SKM-1 treated with dmso at 0.1 percent for 144 hours (cell line): ENCODE results near the gene FHIP1A.
"Not testable (repeated sequence)": the region's sequence is repeated elsewhere in the genome, so short reads cannot be mapped to it uniquely, and the experiment has no call there.

Source experiments
- DNase-seq: peaks from one replicate; lab custom pipeline; 2025; ENCODE audit not compliant: unreplicated experiment; lab: John Stamatoyannopoulos, UW

The FHIP1A gene

DNA sequence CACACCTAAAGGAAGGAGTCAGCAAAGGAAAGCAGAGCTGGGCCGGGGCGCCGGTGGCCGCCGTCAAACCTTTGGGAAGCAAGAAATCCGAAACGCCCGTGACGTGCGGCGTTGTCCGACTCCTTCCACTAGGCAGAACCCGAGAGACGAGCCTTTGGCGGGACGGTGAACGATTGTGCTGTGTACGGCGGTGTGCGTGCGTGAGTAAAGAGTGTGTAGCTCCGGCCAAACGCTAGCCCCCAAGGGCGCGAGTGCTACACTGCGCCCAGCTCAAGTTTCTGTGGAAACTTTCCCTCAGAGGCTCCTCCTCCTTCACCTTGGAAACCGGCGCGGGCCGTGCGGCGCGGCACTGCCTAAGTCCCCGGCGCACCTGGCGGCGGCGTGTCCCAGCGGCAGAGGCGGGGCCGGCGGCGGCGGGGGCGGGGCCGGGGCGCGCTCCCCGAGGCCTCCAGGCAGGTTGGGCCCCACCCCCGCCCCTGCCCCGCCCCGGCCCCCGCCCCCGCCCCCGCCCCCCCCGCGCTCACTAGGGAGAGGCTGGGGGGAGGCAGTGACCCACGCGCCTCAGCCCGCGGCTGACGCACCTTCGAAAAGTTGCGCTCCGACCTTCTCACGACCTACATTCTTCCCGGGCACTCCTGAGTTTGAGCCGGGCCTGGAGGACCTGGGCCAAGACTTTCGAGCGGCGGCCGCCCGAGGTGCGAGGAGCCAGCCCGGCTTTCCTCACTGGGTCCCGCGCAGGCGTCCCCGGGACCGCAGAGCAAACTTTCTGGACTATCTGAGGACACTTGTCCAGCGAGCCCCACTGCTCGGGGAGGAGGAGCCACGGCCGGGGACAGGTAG, at the start of gene FHIP1A:
FHIP1A (plus strand) TSS at position 547 of the 840 bp plus-strand sequence. CDS start 157,084 bp downstream, outside the sequence.
- DNase-seq, result peak; percentile 31

DNA sequence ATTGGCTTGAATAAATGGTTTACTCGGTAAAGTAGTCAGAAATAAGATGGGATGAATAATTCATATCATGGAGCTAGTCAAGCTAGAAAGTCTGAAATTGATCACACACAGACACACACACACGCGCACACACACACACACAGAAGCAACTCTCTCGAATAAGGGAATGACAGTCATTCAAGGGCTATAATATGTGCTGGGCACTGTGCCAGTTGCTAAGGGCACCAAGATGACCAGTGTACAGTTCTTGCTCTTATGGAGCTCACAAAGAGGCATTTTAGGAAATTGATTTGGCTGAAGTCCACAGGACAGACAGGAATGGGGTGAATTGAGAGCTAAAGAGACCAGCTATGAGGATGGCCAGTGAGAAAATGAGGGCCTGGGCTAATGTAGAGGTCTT, 49.4 kb upstream of the FHIP1A start:
- no peak for DNase-seq

DNA sequence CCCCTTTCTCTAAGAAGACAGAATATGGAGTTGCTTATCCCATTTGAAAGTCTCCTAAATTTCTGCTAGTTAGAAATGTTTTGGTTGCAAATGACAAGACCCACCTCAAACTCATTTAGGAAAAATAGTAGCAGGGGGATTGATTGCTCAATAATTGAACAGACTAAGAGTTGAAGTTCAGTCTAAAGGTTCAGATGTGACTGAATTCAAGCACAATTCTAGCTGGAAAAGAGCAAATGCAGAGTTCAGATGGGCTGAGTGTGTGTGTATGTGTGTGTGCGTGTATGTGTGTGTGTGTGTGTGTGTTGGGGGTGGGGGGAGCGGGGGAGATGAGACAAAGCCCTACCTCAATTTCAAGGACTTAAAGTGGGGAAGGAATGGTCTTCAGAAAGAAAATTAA, 47.9 kb upstream of the FHIP1A start:
- DNase-seq, result no peak

DNA sequence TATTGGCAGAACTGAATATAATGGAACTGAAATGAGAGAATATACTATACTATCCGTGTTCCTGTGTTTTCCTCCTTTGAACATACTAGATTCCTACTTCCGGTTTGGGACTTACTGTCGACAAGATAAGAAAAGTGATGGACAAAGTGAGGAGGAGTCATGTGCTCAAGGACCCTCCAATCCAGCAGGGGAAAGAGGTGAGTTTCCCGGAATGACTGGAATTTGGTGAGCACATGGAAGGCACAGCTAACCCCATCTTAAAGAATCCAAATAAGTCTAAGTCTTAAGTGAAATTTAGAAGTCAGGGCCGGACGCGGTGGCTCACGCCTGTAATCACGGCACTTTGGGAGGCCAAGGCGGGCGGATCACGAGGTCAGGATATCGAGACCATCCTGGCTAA, 47.0 kb upstream of the FHIP1A start:
- no peak for DNase-seq

DNA sequence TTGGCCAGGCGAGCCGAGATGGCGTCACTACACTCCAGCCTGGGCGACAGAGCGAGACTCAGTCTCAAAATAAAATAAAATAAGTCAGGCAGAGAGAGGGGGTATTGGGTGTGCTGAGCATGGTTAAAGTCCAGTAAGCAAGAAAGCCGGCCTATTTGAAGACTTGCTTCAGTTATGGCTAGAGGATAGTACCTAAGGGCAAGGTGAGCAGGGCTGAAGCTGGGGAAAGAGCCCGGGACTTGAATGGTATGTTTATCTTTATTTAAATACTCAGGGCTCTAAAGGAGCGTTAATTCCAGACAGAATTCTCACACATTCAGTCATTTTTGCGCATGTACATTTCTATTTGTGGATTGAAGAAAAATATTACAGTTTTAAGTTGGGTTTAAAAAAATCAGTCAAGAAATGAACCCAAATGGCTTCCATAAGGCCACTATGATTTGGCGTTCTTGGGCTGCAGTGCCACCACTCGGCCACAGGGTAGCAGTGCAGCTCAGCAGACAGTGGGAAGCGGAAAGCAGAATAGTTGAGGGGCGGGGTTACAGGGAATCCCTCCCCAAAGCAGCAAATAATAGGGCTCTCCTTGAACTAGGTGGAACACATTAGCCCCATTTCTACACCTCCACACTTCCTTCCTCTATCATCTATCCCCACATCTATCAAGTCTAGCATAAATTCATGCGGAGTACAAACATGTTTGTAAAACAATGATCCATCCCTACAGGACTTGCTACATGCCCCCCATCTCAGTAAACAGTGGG, 46.4 kb upstream of the FHIP1A start:
- peak; percentile 89 for DNase-seq

DNA sequence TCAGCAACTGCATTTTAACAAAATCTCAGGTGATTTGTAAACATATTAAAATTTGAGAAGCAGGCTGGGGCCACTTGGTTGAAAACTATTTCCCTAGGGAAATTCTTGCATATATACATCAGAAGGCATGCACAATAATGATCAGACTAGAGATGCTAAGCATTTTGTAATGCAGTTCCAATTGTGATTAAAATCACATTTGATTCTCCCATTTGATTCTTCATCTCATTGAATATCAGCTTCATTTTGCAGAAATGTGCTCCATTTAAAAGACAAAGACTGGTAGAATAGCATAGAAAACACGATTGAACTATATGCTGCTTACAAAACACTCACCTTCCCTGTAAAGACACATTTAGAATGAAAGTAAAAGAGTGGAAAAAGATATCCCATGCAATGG, 32.4 kb upstream of the FHIP1A start:
- no peak for DNase-seq

DNA sequence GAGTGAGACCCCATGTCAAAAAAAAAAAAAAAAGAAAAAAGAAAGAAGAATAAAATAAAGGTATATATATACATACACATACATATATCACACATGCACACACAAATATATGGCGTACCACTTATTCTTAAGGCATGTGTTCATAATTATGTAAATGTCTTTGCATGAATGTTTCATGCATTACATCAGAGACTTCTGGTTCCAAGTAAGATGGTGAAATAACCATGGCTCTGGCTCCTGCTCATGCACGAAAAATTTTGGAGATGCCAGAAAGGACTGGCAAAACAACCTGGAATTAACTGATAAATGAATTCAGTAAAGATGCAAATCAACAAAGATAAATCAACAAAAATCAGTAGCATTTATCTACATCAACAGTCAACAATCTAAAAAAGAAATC, 19.7 kb upstream of the FHIP1A start:
- DNase-seq, result no peak

DNA sequence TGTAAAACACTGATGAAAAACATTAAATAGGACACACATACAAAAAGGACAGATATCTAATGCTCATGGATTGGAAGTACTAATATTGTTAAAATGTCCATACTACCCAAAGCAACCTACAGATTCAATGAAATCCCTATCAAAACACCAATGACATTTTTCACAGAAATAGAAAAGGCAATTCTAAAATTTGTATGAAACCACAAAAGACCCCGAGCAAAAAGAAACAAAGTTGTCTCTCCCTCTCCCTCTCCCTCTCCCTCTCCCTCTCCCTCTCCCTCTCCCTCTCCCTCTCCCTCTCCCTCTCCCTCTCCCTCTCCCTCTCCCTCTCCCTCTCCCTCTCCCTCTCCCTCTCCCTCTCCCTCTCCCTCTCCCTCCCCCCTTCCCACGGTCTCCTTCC, 19.2 kb upstream of the FHIP1A start:
- DNase-seq, result not testable (repeated sequence)

DNA sequence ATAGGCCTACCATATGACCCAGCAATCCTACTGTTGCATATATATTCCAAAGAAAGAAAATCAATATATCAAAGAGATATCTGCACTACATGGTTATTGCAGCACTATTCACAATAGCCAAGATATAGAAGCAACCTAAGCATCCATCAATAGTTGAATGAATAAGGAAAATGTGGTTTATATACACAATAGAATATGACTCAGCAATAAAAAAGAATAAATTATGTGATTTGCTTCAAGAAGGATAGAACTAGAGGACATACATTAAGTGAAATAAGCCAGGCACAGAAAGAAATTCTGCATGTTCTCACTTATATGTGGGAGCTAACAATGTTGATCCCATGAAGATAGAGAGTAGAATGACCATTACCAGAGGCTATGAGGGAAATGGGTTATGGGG, 13.1 kb upstream of the FHIP1A start:
- no peak for DNase-seq

DNA sequence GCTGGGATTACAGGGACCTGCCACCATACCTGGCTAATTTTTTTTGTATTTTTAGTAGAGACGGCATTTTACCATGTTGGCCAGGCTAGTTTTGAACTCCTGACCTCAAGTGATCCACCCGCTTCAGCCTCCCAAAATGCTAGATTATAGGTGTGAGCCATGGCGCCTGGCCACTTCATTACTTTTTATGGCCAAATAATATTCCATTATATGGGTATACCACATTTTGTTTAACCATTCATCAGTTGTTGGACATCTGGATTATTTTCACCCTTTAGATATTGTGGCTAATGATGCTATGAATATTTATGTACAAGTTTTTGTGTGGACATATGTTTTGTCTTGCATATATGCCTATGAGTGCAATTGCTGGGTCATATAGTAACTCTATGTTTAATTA, 8.6 kb upstream of the FHIP1A start:
- DNase-seq, result no peak

DNA sequence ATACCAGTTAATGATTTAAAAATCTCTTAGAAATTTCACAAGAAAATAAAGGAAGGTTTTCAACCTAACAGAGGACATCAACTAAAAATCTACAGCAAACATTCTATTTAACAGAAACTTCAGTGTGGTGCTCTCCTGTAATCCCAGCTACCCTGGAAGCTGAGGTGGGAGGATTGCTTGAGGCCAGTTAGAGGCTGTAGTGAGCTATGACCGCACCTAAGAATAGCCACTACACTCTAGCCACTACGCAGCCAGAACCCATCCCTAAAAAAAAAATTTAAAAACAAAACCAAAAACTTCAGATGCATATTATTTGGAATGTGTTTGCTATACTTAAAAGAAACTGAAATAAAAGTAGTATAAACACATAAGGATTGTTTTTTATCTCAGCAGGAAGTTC, 7.2 kb upstream of the FHIP1A start:
- DNase-seq, result no peak

DNA sequence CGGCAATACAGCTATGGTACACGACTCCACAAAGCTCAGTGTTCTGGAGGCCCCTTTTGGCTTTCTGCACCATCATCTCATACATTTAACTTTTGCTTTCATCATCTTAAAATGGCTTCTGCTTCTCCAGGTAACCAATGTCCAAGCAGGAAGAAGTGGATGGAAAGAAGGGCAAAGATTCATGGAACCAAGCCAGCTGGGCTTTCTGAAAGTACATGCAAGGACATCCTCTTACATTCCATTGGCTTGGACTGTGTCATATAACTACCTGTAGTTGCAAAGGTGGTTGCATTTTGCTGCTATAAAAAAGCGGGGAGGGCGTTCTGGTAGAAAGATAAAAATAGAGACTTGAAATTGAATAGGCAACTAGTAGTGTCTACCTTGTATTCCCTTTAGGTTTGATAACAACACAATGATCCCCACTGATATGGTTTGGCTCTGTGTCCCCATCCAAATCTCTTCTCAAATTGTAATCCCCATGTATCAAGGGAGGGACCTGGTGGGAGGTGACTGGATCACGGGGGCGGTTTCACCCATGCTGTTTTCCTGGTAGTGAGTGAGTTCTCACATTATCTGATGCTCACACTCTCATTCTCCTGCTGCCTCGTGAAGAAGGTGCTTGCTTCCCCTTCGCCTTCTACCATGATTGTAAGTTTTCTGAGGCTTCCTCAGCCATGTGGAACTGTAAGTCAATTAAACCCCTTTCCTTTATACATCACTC, 6.7 kb upstream of the FHIP1A start:
- DNase-seq, result no peak

DNA sequence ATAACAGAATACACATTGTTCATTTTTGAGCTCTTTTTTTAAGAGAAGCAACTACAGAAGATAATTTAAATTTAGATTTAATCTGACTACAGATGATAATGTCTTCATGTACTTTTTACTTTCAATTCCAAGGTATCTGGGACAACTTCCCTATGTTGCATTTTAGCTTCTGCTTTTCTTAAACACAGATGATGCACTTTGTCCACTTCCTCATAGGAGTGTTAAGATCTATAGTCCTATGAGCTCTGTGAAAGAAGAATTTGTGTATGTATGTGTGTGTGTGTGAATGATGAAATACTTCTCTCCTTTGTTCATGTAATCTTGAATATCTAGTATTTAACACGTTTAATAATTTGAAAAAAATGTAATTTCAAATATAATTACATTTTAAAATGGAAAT, 5.3 kb upstream of the FHIP1A start:
- DNase-seq, result peak; percentile 96

DNA sequence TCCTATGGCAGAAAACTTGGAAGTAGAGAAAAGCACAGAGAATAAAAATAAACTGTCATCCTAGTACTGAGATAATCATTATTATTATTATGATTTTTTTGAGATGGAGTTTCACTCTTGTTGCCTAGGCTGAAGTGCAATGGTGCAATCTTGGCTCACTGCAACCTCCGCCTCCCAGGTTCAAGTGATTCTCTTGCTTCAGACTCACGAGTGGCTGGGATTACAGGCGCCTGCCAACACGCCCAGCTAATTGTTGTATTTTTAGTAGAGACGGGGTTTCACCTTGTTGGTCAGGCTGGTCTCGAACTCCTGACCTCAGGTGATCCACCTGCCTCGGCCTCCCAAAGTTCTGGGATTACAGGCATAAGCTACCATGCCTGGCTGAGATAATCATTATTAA, 4.2 kb upstream of the FHIP1A start:
- DNase-seq, result not testable (repeated sequence)

DNA sequence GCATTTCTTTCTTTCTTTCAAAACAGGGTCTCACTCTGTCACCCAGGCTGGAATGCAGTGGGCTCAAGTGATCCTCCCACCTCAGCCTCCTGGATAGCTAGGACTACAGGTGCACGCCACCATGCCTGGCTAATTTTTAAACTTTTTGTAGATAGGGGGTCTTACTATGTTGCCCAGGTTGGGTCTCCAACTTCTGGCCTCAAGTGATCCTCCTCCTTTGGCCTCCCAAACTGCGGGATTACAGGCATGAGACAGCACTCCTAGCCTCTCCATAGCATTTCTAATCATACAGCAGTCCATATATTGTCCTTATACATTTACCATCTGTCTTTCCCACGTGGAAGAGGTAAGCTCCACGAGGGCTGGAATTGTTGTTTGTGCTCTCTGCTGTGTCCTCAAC, 2.0 kb upstream of the FHIP1A start:
- no peak for DNase-seq

DNA sequence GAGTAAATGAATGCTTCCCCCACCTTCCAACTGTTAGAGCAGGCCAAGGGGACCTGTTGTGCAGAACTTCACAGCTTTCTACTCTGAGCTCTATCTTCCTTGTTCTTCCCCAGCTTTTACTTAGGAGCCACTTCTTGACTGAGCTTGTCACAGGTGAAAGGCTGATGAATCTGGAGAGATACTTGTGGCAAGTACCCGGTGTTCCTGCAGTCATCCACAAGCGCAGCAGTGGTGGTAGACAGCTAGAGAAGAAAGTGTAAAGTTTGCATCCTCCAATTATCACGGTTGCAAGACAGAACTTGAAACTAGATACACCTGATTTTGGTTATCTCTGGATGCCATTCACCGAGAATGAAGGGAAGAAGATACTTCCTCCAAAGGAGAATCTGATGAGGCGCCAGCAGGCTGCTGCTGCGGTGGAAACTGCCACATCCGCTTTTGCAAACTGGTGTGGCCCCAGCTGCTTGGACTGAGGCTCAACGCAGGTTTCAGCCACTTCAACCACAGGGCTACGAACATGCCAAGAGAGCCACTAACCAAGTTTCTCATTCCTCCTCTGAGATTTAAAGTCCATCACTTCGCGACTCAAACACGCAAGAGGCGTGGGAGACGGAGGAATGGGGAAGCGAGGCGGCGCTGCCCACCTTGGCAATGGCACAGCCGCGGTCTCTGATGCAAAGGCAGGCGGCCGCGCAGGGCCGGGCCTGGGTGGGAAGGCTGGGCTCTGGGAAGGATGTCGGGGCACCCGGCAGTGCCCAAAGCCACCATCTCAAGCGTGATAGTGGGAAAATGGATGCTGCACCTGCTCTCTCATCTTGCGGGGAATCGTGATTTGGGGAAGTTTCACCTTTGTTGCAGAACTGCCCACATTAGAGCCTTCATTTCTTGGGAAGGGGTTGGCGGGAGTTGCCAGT, 1.3 kb upstream of the FHIP1A start:
- peak; percentile 84 for DNase-seq

DNA sequence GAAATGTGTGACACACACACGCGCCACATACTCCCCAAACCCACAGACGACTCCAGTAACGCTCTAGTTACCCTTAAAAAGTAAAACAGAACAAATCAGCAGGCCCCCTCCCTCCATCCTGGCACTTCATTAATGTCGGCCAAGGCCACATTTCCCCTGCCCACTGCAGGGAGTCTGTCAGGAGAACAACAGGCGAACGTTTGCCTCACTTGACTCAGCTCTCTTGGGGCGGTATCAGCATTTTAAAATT, 671 bp upstream of the FHIP1A start:
- DNase-seq, result no peak

DNA sequence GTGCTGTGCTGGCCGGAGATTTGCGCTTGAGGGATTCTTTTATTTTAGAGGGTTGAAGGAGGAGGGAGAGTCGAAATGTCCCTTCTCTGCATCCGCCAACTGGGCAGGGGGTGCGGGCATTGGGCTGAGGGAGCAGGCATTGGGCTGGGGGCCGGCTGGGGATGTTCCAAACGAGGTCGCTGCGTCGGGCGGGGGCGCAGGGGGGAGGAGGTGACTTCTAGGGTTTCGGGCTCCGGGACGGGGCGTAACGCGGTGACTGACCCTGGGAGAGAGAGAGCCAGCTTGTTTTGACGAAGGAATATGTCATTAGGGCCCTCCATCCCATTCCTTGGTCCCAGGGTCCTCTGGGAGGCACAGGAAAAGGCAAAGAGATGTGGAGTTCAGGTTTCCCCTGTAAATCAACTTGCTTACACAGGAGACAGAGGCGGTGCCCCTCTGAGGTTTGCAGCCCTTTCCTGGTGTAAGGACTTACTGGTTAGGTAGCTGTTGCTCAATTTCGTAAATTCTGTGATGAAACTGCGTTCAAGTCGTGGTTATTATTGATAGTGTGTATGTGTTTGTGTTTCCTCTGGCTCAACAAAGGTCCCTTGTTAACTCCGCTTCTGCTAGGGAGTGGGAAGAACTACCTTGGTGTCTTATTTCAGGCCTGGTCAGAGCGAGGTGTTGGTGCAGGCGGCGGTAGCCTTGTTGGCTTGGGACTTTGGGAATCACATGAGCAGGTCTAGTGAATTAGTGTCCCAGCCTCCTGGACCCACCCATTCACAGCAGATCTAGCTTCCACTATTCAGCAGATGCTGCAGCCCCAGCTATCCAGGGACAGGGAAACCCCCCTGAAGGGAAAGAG, 716 bp downstream of the FHIP1A start:
- peak; percentile 11 for DNase-seq

DNA sequence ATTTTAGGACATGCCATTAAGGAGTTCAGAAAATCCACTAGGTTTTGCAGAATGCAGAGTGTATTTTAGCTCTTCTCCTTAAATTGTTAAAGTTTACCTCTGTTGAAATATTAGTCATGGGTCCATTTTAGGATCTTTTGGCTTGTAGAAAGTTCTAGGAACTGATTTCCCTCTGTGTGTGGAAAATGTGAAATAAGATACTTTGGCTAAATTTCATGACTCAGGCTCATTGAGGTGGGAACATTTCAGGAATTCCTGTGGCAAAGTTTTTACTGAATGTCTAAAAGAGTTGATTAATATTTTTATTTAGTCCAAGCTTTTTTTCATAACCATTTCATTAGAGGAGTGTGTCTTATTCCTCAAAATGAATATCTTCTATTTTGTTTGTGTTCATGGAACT, 7.0 kb downstream of the FHIP1A start:
- DNase-seq, result no peak

DNA sequence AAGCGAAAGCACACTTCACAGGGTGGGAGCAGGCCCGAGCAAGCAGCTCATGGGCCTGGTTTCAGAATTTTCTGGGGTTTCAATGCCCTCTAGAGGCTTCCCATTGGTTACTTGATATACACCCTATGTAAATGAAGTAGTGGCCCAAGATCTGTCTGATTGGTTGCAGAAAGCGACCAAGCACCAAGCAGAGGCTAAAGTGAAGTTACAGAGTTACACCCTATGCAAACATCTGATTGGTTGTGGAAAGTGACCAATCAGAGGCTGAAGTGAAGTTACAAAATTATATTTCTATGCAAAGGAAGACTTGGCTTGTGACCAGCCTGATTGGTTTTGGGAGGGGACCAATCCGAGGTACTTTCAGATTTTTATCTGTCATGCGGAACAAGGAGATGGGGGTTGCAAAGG, 8.2 kb downstream of the FHIP1A start:
- DNase-seq, result no peak
